ENCODE results near the gene SRRM4. TPM values are rescaled to one million over a fixed set of nuclear protein-coding genes. Genes with fewer than 3 reads are reported as not detected.

SRRM4 gene
- total and polyA plus RNA-seq, 10 of the 15 experiments (the other 5 are each of a cell fraction or from before 2014, with no cell fraction given) = under 0.01 to 0.01 TPM; not detected in 8

- no peak overlapping the region for H3K4me3 ChIP-seq
- H2AFZ ChIP-seq (ENCODE audit: control insufficient read depth, low read depth, low read length) = no peak overlapping the region
- ChIA-PET SMC1A (ENCODE audit: uncharacterized antibody, unreplicated experiment) (no interaction called here), POLR2A (no interaction called here), CTCF (no interaction called here), RAD21 (ENCODE audit: unreplicated experiment) (no interaction called here)
- no peaks in the 10 kb centered on the region for H3K9me3 ChIP-seq (replicated peaks; ENCODE audit: control insufficient read depth, insufficient read depth, low read length)
- intact Hi-C loops (cut with micrococcal nuclease; ENCODE audit: unreplicated experiment) = no loop called here
- no peak overlapping the region for H3K9ac ChIP-seq (ENCODE audit: control insufficient read depth, insufficient read depth, low read length)
- H3K4me2 ChIP-seq (ENCODE audit: control insufficient read depth, insufficient read depth) = no peak overlapping the region
- H3K36me3 ChIP-seq (ENCODE audit: control insufficient read depth in 2 of 2, insufficient read depth in 2 of 2, low read length in 1 of 2) = no peaks in the 10 kb centered on the region
- no peak for ATAC-seq
- no peaks in the 10 kb centered on the region; a peak in 2 of 4 replicates for H3K27me3 ChIP-seq (replicated peaks in 1 of 2; ENCODE audit: control insufficient read depth in 2 of 2, insufficient read depth in 2 of 2, low read length in 1 of 2)
- no peak for FAIRE-seq
- no peak overlapping the region for H3K27ac ChIP-seq (ENCODE audit: control insufficient read depth, insufficient read depth)
- BruUV-seq (replicated peaks) = no TSS peak
- TF ChIP-seq ETV6 (conservative IDR thresholded peaks at IDR 0.05 in 1 of 2, IDR thresholded peaks at IDR 0.05 in 1 of 2; ENCODE audit: borderline replicate concordance in 1 of 2, low read depth in 1 of 2) (no peak), EP300 (IDR thresholded peaks at IDR 0.05; ENCODE audit: borderline replicate concordance in 1 of 2, control insufficient read depth in 1 of 2, low read depth in 2 of 2, low read length in 2 of 2) (no peak), POU2F2 (IDR thresholded peaks at IDR 0.05; ENCODE audit: borderline replicate concordance, low read depth, low read length) (no peak), MYB (IDR thresholded peaks at IDR 0.05; ENCODE audit: borderline replicate concordance, low read depth, low read length) (no peak), LARP7 (IDR thresholded peaks at IDR 0.05) (no peak), PAX5 (IDR thresholded peaks at IDR 0.05; ENCODE audit: borderline replicate concordance, low read depth, low read length) (no peak), KAT2A (conservative IDR thresholded peaks at IDR 0.05; ENCODE audit: control insufficient read depth, low read depth, low read length) (no peak), SKIL (IDR thresholded peaks at IDR 0.05; ENCODE audit: low read depth, poor library complexity, severe bottlenecking) (no peak), NRF1 (conservative IDR thresholded peaks at IDR 0.05; ENCODE audit: low read depth, low read length) (no peak), POLR2A (IDR thresholded peaks at IDR 0.05; ENCODE audit: low read depth, low read length) (no peak), NBN (IDR thresholded peaks at IDR 0.05) (no peak), RCOR1 (conservative IDR thresholded peaks at IDR 0.05; ENCODE audit: low read depth, low read length) (no peak), CHD4 (IDR thresholded peaks at IDR 0.05) (no peak), ZNF622 (IDR thresholded peaks at IDR 0.05) (no peak), E2F4 (IDR thresholded peaks at IDR 0.05; ENCODE audit: low read depth, low read length) (no peak)
- no peaks in the 10 kb centered on the region for H3K79me2 ChIP-seq (ENCODE audit: control insufficient read depth, insufficient read depth, low read length)
- DNase-seq (ENCODE audit: low read depth, low spot score) = no peak
- 39% methylated on average over 7 of the region's 7 CpGs for WGBS (ENCODE audit: insufficient coverage, insufficient replicate concordance, low lambda C conversion rate, missing lambda C conversion rate)
- no peaks in the 10 kb centered on the region for H4K20me1 ChIP-seq (ENCODE audit: control insufficient read depth, insufficient read depth)
- in situ Hi-C loops (cut with MboI) = no loop called here
- H3K4me1 ChIP-seq (ENCODE audit: control insufficient read depth, insufficient read depth, low read length) = no peaks in the 10 kb centered on the region
Measured at GRCh38 chr12:119149270-119149669, 167.9 kb downstream of the SRRM4 start.
